WI38 (cell line): ENCODE data around the gene ARHGEF10L.

Source experiments
- H3K4me3 ChIP-seq: 2 replicates; pipeline ENCODE4 v1.5.1; 2011; ENCODE audit warnings: low read depth, mild to moderate bottlenecking, control low read depth, low read length
- TF ChIP-seq, protein P1 (sequence below): IDR thresholded peaks from 2 replicates; pipeline ENCODE4 v1.5.1; 2012; ENCODE audit warnings: low read depth, mild to moderate bottlenecking, control low read depth, low read length

ARHGEF10L gene

GRCh38 chr1:17544776-17545350, 5.4 kb downstream of the ARHGEF10L start:
- TF ChIP-seq, protein P1, sequence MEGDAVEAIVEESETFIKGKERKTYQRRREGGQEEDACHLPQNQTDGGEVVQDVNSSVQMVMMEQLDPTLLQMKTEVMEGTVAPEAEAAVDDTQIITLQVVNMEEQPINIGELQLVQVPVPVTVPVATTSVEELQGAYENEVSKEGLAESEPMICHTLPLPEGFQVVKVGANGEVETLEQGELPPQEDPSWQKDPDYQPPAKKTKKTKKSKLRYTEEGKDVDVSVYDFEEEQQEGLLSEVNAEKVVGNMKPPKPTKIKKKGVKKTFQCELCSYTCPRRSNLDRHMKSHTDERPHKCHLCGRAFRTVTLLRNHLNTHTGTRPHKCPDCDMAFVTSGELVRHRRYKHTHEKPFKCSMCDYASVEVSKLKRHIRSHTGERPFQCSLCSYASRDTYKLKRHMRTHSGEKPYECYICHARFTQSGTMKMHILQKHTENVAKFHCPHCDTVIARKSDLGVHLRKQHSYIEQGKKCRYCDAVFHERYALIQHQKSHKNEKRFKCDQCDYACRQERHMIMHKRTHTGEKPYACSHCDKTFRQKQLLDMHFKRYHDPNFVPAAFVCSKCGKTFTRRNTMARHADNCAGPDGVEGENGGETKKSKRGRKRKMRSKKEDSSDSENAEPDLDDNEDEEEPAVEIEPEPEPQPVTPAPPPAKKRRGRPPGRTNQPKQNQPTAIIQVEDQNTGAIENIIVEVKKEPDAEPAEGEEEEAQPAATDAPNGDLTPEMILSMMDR: no peak
- peak overlapping the region; percentile 9; the same call in 1 of the 2 replicates for H3K4me3 ChIP-seq

- TF ChIP-seq, protein P1: no peak
- H3K4me3 ChIP-seq: peak overlapping the region; percentile 9; the same call in 1 of the 2 replicates
These were observed 5.9 kb downstream of the ARHGEF10L start for GRCh38 chr1:17545356-17545755.

- TF ChIP-seq, protein P1: no peak
These were observed 7.6 kb downstream of the ARHGEF10L start for GRCh38 chr1:17546946-17547670.

DNA sequence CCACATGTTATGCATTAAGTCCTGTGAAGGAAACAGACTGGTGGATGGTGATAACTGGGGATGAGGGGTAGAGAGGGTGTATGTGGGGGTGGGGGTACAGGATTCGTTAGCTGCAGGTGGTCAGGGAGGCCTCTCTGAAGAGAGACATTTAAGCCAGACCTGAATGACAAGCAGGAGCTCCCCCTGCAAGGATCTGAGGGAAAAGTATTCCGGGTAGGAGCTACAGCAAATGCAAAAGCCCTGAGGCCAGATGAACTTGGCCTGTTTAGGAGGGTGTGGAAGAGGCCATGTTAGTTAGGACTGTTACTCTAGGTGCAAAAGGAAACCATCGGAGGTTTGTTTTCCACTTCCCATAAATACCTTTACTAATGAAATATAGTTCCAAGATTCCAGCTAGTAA, 9.9 kb downstream of the ARHGEF10L start:
- TF ChIP-seq, protein P1: no peak
- no peak overlapping the region for H3K4me3 ChIP-seq

More at GRCh38 chr1:17546946-17547670, 7.6 kb downstream of the ARHGEF10L start:
- no peak overlapping the region for H3K4me3 ChIP-seq

DNA sequence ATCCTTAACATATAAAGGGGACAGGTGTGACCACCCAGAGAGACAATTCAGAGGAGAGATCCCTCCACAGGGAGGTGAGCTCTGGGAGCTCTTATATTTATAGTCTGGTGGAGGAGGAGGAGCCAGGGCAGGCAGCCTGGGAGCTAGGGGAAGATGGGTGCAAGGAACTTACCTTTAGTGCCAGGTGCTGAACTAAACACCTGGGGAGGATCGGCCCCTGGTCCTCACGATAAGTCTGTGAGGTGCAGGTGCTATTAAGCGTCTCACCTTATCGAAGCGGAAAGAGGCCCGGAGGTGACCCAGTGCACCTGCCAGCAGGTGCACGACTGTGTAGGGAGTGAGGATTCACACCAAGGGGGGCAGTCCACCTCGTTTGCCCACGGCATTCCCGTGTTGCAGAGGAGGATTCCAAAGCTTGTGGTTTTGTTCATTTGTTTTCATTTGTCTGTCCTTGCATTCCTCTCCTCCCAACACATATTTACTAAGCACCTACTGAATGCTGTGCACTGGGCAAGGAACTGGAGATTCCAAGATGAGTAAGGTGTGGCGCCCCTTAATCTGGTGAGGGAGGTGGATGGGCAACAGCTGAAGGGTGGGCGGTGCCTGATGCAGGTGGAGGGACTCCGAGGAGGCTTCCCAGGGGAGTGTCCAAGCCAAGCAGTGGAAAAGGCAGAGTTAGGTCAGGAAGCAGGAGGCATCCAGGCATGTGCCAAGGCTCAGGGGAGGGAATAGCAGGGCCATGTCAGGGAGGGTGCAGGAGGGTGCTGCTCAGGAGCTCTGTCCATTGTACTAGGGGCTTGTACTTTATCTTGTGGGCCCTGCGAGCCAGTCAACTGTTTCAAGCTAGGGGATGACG, 11.5 kb downstream of the ARHGEF10L start:
- TF ChIP-seq, protein P1: no peak
- no peak overlapping the region for H3K4me3 ChIP-seq

GRCh38 chr1:17551755-17552234, 12.3 kb downstream of the ARHGEF10L start:
- H3K4me3 ChIP-seq: no peak overlapping the region
- TF ChIP-seq, protein P1: no peak
